Neural cell (in vitro differentiated cells): ENCODE results near the gene NF1. TPM values are rescaled to one million over a fixed set of nuclear protein-coding genes. Genes with fewer than 3 reads are reported as not detected.

ENCODE experiments used
- H2AFZ ChIP-seq: fragments of 200-600, 300-800 bp; sonication (generic), shearing (Covaris generic); 2 replicates; pipeline ENCODE4 v1.6.0; 2014; ENCODE audit warnings: low read depth, mild to moderate bottlenecking, antibody characterized with exemption, low read length, moderate library complexity
- H3F3A ChIP-seq: fragments of 200-600 bp; shearing (Covaris generic); 2 replicates; pipeline ENCODE4 v1.6.1; 2016; ENCODE audit warnings: mild to moderate bottlenecking, moderate library complexity, mixed read lengths, antibody characterized with exemption, low read length; ENCODE audit not compliant: insufficient read depth, poor library complexity, severe bottlenecking
- H3K27ac ChIP-seq: fragments of 200-600, 300-800 bp; sonication (generic), shearing (Covaris generic); 2 replicates; pipeline ENCODE4 v1.5.1; 2014; ENCODE audit warnings: mild to moderate bottlenecking, low read length, moderate library complexity
- H3K27me3 ChIP-seq: fragments of 300-800, 200-600 bp; sonication (generic), shearing (Covaris generic); 2 replicates; pipeline ENCODE4 v1.6.0; 2014; ENCODE audit warnings: mild to moderate bottlenecking, low read depth, low read length, moderate library complexity; ENCODE audit not compliant: insufficient read depth
- H3K36me3 ChIP-seq: fragments of 300-800, 200-600 bp; sonication (generic), shearing (Covaris generic); 2 replicates; pipeline ENCODE4 v1.5.1; 2014; ENCODE audit warnings: mild to moderate bottlenecking, antibody characterized with exemption, low read length, moderate library complexity; ENCODE audit not compliant: insufficient read depth
- H3K4me2 ChIP-seq: fragments of 300-800, 200-600 bp; sonication (generic), shearing (Covaris generic); 2 replicates; pipeline ENCODE4 v1.6.0; 2014; ENCODE audit warnings: mild to moderate bottlenecking, low read length
- H3K4me3 ChIP-seq: fragments of 300-800, 200-600 bp; sonication (generic), shearing (Covaris generic); 2 replicates; pipeline ENCODE4 v1.5.1; 2014; ENCODE audit warnings: mild to moderate bottlenecking, low read length, moderate library complexity
- H3K79me2 ChIP-seq: fragments of 200-600 bp; shearing (Covaris generic); replicated peaks from 2 replicates; pipeline ENCODE4 v1.6.0; 2014; ENCODE audit warnings: mild to moderate bottlenecking, low read length, moderate library complexity; ENCODE audit not compliant: insufficient read depth
- H3K9ac ChIP-seq: fragments of 300-800, 200-600 bp; sonication (generic), shearing (Covaris generic); 2 replicates; pipeline ENCODE4 v1.6.1; 2016; ENCODE audit warnings: mild to moderate bottlenecking, low read length, mixed read lengths
- H3K9me2 ChIP-seq: fragments of 200-600 bp; shearing (Covaris generic); 2 replicates; pipeline ENCODE4 v1.6.1; 2016; ENCODE audit warnings: mild to moderate bottlenecking, low read length, mixed read lengths; ENCODE audit not compliant: insufficient read depth
- H3K9me3 ChIP-seq: fragments of 200-600, 300-800 bp; sonication (generic), shearing (Covaris generic); 2 replicates; pipeline ENCODE4 v1.6.1; 2016; ENCODE audit warnings: mild to moderate bottlenecking, mixed run types, low read length, moderate library complexity, mixed read lengths
- H4K20me1 ChIP-seq: fragments of 200-600 bp; shearing (Covaris generic); 2 replicates; pipeline ENCODE4 v1.6.1; 2016; ENCODE audit warnings: mild to moderate bottlenecking, mixed run types; ENCODE audit not compliant: insufficient read depth
- CTCF ChIP-seq: fragments of 450-650 bp; IDR thresholded peaks from 2 replicates; pipeline ENCODE4 v1.5.1; 2014; ENCODE audit warnings: antibody characterized with exemption, mild to moderate bottlenecking, moderate library complexity; ENCODE audit not compliant: poor library complexity, severe bottlenecking
- EP300 ChIP-seq: fragments of 450-650 bp; conservative IDR thresholded peaks from 2 replicates; pipeline ENCODE4 v1.6.1; 2014; ENCODE audit warnings: antibody characterized with exemption, mild to moderate bottlenecking, moderate library complexity; ENCODE audit not compliant: poor library complexity, severe bottlenecking
- EZH2 ChIP-seq: fragments of 200-600, 300-800 bp; shearing (Covaris generic), sonication (generic); IDR thresholded peaks from 2 replicates; pipeline ENCODE4 v1.6.1; 2014; ENCODE audit warnings: antibody characterized with exemption, low read length, borderline replicate concordance, mild to moderate bottlenecking; ENCODE audit not compliant: insufficient read depth, poor library complexity, severe bottlenecking
- MXI1 ChIP-seq: fragments of 450-650 bp; conservative IDR thresholded peaks from 2 replicates; pipeline ENCODE4 v1.6.1; 2014; ENCODE audit warnings: antibody characterized with exemption, mild to moderate bottlenecking; ENCODE audit not compliant: poor library complexity, severe bottlenecking
- POLR2AphosphoS5 ChIP-seq: IDR thresholded peaks from 2 replicates; pipeline ENCODE4 v1.6.1; 2012
- RAD21 ChIP-seq: fragments of 450-650 bp; conservative IDR thresholded peaks from 2 replicates; pipeline ENCODE4 v1.6.1; 2014; ENCODE audit warnings: antibody characterized with exemption, mild to moderate bottlenecking, moderate library complexity
- REST ChIP-seq: IDR thresholded peaks from 2 replicates; pipeline ENCODE4 v1.6.1; 2012; ENCODE audit warnings: borderline replicate concordance
- SMC3 ChIP-seq: fragments of 450-650 bp; conservative IDR thresholded peaks from 2 replicates; pipeline ENCODE4 v1.6.1; 2014; ENCODE audit warnings: antibody characterized with exemption, mild to moderate bottlenecking, moderate library complexity; ENCODE audit not compliant: poor library complexity
- TAF1 ChIP-seq: IDR thresholded peaks from 2 replicates; pipeline ENCODE4 v1.6.1; 2012; ENCODE audit warnings: low read depth
- polyA plus RNA-seq: library from polyadenylated mRNA; depleted of rRNA; stranded (reverse); fragments of >200 nt; gene quantifications from 2 replicates; pipeline ENCODE4 v1.2.3, GENCODE V29; 2014

NF1 gene
- polyA plus RNA-seq, 1 donor from 2014 or later: 22.4 TPM

- TF ChIP-seq EP300 (no peak), CTCF (no peak)
- no peaks in the 10 kb centered on the region for H3K36me3 ChIP-seq
- H3K9me3 ChIP-seq: no peaks in the 10 kb centered on the region
- H2AFZ ChIP-seq: no peak overlapping the region
- H3K27ac ChIP-seq: no peak overlapping the region
- H3K9me2 ChIP-seq: no peaks in the 10 kb centered on the region
- H3K9ac ChIP-seq: no peak overlapping the region
- H3K4me3 ChIP-seq: no peak overlapping the region
- H3K27me3 ChIP-seq: peaks cover under 1% of the 10 kb centered on the region
- H4K20me1 ChIP-seq: no peaks in the 10 kb centered on the region
- no peaks in the 10 kb centered on the region for H3K79me2 ChIP-seq
- no peaks in the 10 kb centered on the region for H3F3A ChIP-seq
- no peak overlapping the region for H3K4me2 ChIP-seq
These were observed 290.9 kb downstream of the NF1 start for GRCh38 chr17:31385428-31386285.

- H4K20me1 ChIP-seq: no peaks in the 10 kb centered on the region
- H3K9me2 ChIP-seq: no peaks in the 10 kb centered on the region
- no peak for TF ChIP-seq POLR2AphosphoS5
- TF ChIP-seq EZH2: no peak
- TF ChIP-seq RAD21: no peak
- no peak for TF ChIP-seq MXI1
- no peak for TF ChIP-seq SMC3
- no peak for TF ChIP-seq TAF1
- TF ChIP-seq EP300: no peak
- no peak for TF ChIP-seq CTCF
- no peak for TF ChIP-seq REST
- no peak overlapping the region for H2AFZ ChIP-seq
- H3K36me3 ChIP-seq: no peaks in the 10 kb centered on the region
- H3K79me2 ChIP-seq: no peaks in the 10 kb centered on the region
- no peak overlapping the region for H3K4me3 ChIP-seq
- H3K27ac ChIP-seq: no peak overlapping the region
- H3F3A ChIP-seq: no peaks in the 10 kb centered on the region
- no peak overlapping the region for H3K9ac ChIP-seq
- H3K4me2 ChIP-seq: no peak overlapping the region
- H3K9me3 ChIP-seq: no peaks in the 10 kb centered on the region
- H3K27me3 ChIP-seq: peaks cover 6% of the 10 kb centered on the region
These were observed 291.8 kb downstream of the NF1 start for GRCh38 chr17:31386542-31387075.
